Activated naive CD8-positive, alpha-beta T cell (primary cell): Measurements from ENCODE around the gene FAM78B.

Experiments
- H3K27ac Mint-ChIP-seq: one replicate; pipeline ENCODE4 v1.8.0; 2021; ENCODE audit warnings: mixed read lengths
- H3K27me3 Mint-ChIP-seq: one replicate; pipeline ENCODE4 v1.8.0; 2021; ENCODE audit warnings: mixed read lengths
- H3K36me3 Mint-ChIP-seq: one replicate; pipeline ENCODE4 v1.8.0; 2021; ENCODE audit warnings: mixed read lengths
- H3K4me1 Mint-ChIP-seq: one replicate; pipeline ENCODE4 v1.8.0; 2021; ENCODE audit warnings: low read depth, mixed read lengths
- H3K4me3 Mint-ChIP-seq: one replicate; pipeline ENCODE4 v1.8.0; 2021; ENCODE audit warnings: mild to moderate bottlenecking, mixed read lengths
- H3K9me3 Mint-ChIP-seq: one replicate; pipeline ENCODE4 v1.8.0; 2021; ENCODE audit warnings: low read depth, mixed read lengths

The FAM78B gene, protein sequence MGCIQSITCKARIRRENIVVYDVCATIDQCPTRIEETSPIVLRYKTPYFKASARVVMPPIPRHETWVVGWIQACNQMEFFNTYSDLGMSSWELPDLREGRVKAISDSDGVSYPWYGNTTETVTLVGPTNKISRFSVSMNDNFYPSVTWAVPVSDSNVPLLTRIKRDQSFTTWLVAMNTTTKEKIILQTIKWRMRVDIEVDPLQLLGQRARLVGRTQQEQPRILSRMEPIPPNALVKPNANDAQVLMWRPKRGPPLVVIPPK

GRCh38 chr1:166166698-166167571, at the start of gene FAM78B:
Gene FAM78B (minus strand): TSS chr1:166167001. CDS start chr1:166166248, 753 bp downstream.
- H3K36me3 Mint-ChIP-seq: no peaks in the 10 kb centered on the region
- H3K9me3 Mint-ChIP-seq: no peaks in the 10 kb centered on the region
- H3K27ac Mint-ChIP-seq: peak within 1 kb of the TSS; percentile 13
- peak within 1 kb of the TSS; percentile 83 for H3K4me3 Mint-ChIP-seq
- peaks cover 18% of the 10 kb centered on the region for H3K27me3 Mint-ChIP-seq
- H3K4me1 Mint-ChIP-seq: peaks cover 32% of the 10 kb centered on the region

DNA sequence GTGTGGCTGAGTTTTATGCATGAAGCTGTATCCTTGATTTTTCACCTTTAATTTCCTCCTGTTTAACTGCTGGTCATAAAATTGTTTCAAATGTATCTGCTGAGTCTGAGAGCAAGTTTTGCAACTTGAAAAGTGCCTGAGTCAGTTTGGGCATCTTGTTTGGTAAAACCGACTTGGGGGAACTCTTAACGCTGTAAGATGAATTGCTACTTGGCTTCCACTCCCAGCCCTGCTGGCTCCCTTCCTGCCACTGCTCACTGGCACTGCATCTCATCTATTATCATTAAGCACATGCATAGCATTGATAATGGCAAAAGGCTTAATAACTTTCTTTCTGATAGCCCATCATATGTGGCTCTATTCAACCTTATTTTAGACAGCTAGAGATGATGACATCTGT, 35.7 kb upstream of the FAM78B start:
- Mint-ChIP-seq H3K4me3 (no peak overlapping the region), H3K9me3 (no peaks in the 10 kb centered on the region), H3K27me3 (peaks cover 10% of the 10 kb centered on the region), H3K36me3 (no peaks in the 10 kb centered on the region), H3K27ac (no peak overlapping the region), H3K4me1 (no peaks in the 10 kb centered on the region)

- H3K27ac Mint-ChIP-seq: no peak overlapping the region
- H3K27me3 Mint-ChIP-seq: peaks cover 10% of the 10 kb centered on the region
- no peaks in the 10 kb centered on the region for H3K9me3 Mint-ChIP-seq
- no peaks in the 10 kb centered on the region for H3K36me3 Mint-ChIP-seq
- H3K4me1 Mint-ChIP-seq: no peaks in the 10 kb centered on the region
- no peak overlapping the region for H3K4me3 Mint-ChIP-seq
Measured at GRCh38 chr1:166200743-166201142, 33.9 kb upstream of the FAM78B start.

- Mint-ChIP-seq H3K4me1 (no peaks in the 10 kb centered on the region), H3K4me3 (no peak overlapping the region), H3K27ac (no peak overlapping the region), H3K27me3 (peaks cover 7% of the 10 kb centered on the region), H3K9me3 (no peaks in the 10 kb centered on the region), H3K36me3 (no peaks in the 10 kb centered on the region)
Measured at GRCh38 chr1:166197597-166197996, 30.8 kb upstream of the FAM78B start.

DNA sequence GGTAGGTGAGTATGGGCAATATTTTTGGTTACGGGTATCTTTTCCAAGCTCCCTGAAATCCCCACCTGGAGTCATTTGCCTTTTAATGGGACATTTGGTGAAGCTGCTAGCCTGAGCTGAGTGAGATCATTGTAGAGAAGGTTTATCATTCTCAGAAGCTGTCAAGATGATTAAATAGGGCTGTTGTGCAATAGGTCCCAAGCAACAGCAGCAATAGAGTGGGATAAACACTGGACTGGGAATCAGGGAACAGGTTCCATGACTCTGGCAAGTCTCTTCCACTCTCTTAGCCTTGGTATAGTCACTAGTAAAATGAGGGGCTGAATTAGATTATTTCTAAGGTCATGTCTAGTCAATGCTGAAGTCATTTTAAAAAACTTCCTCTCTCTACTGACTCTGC, 30.3 kb upstream of the FAM78B start:
- H3K4me1 Mint-ChIP-seq: no peaks in the 10 kb centered on the region
- peaks cover 4% of the 10 kb centered on the region for H3K27me3 Mint-ChIP-seq
- no peaks in the 10 kb centered on the region for H3K9me3 Mint-ChIP-seq
- H3K27ac Mint-ChIP-seq: no peak overlapping the region
- no peak overlapping the region for H3K4me3 Mint-ChIP-seq
- no peaks in the 10 kb centered on the region for H3K36me3 Mint-ChIP-seq

GRCh38 chr1:166193057-166193698, 26.4 kb upstream of the FAM78B start:
- Mint-ChIP-seq H3K27ac (no peak overlapping the region), H3K4me1 (no peaks in the 10 kb centered on the region), H3K36me3 (no peaks in the 10 kb centered on the region), H3K27me3 (peaks cover 3% of the 10 kb centered on the region), H3K4me3 (no peak overlapping the region), H3K9me3 (no peaks in the 10 kb centered on the region)

DNA sequence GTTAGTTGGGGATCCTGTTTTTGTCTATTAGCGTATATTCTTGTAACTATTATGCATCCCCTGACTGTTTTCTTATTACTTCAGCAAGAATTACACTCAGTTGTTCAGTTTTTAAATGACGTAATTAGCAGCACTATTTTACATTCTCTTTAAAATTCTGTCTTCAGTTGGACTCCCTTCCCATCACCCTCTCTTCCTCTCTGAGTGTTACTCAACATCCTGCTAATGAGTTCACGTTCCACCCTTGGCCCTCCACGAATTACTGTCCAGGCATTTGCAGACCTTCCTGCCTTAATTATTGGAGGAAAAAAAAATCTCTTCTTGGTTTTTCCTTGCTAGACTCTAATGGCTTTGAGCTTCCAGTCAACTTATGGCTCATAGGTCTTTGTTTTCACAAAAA, 23.6 kb upstream of the FAM78B start:
- H3K27me3 Mint-ChIP-seq: peaks cover 3% of the 10 kb centered on the region
- no peaks in the 10 kb centered on the region for H3K4me1 Mint-ChIP-seq
- no peak overlapping the region for H3K27ac Mint-ChIP-seq
- no peaks in the 10 kb centered on the region for H3K9me3 Mint-ChIP-seq
- no peaks in the 10 kb centered on the region for H3K36me3 Mint-ChIP-seq
- H3K4me3 Mint-ChIP-seq: no peak overlapping the region

DNA sequence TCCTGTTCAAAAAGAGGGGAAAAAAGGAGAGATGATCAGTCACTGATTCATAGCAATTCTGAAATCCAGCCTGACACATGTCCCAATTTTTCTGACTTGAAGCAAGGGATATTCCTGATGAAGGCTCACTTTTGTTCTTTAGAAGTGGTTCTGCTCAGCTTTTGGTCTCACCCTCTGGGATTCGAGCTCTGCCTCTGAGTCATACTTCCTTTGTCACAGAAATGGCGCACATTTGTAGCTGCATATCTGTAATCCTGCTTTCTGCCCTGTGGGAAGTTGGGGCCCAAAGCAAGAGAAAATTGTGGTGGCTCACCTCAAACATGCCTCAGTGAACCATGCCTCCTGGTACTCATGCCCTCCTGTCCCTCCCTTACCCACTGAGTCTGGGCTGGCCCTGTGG, 22.3 kb upstream of the FAM78B start:
- Mint-ChIP-seq H3K4me3 (no peak overlapping the region), H3K27me3 (peaks cover 6% of the 10 kb centered on the region), H3K4me1 (no peaks in the 10 kb centered on the region), H3K27ac (no peak overlapping the region), H3K36me3 (no peaks in the 10 kb centered on the region), H3K9me3 (no peaks in the 10 kb centered on the region)

- no peak overlapping the region for H3K4me3 Mint-ChIP-seq
- no peaks in the 10 kb centered on the region for H3K36me3 Mint-ChIP-seq
- H3K27me3 Mint-ChIP-seq: peaks cover 11% of the 10 kb centered on the region
- no peak overlapping the region for H3K27ac Mint-ChIP-seq
- H3K9me3 Mint-ChIP-seq: no peaks in the 10 kb centered on the region
- no peaks in the 10 kb centered on the region for H3K4me1 Mint-ChIP-seq
Measured at GRCh38 chr1:166185526-166185925, 18.7 kb upstream of the FAM78B start.

GRCh38 chr1:166184897-166185296, 18.1 kb upstream of the FAM78B start:
- Mint-ChIP-seq H3K4me1 (no peaks in the 10 kb centered on the region), H3K36me3 (no peaks in the 10 kb centered on the region), H3K27me3 (peaks cover 10% of the 10 kb centered on the region), H3K9me3 (no peaks in the 10 kb centered on the region), H3K27ac (no peak overlapping the region), H3K4me3 (no peak overlapping the region)

DNA sequence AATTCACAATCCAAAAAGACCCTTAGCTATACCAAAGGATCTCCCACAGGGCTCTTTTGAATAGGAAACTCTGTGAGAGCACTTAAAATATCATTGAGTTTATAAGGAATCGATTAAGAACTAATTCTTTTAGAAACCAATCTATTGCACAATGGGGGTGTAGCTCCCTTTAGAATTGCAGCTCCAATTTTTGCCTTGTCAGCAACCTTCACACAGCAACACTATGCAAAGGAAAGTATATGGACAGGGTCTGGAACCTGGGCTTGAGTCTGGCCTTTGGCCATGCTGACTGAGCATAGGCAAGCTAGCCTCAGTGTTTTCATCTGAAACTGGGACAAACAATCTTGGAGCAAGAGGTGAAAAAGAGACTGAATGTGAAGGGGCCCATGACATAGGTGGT, 17.2 kb upstream of the FAM78B start:
- peaks cover 10% of the 10 kb centered on the region for H3K27me3 Mint-ChIP-seq
- H3K36me3 Mint-ChIP-seq: no peaks in the 10 kb centered on the region
- H3K4me3 Mint-ChIP-seq: no peak overlapping the region
- no peak overlapping the region for H3K27ac Mint-ChIP-seq
- H3K9me3 Mint-ChIP-seq: no peaks in the 10 kb centered on the region
- no peaks in the 10 kb centered on the region for H3K4me1 Mint-ChIP-seq

DNA sequence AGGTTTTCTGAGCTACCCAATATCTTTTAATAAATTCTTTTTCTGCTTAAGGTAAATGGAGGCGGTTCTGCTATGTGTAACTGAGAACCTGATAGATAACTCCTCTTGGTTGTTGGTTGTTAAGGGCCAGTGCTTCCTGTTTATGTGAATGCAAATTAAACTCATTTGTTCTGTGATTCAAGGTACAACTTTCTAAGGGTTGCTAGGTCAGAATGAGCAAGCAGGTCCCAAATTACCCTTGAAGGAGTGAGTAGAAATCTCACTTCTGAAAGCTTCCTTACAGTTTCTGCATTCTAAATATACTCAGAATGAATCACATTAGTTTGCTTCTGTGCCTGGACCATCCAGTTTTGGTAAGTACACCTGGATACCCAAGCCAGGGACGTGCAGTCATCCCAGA, 15.5 kb upstream of the FAM78B start:
- no peaks in the 10 kb centered on the region for H3K36me3 Mint-ChIP-seq
- no peaks in the 10 kb centered on the region for H3K9me3 Mint-ChIP-seq
- no peak overlapping the region for H3K4me3 Mint-ChIP-seq
- H3K27ac Mint-ChIP-seq: no peak overlapping the region
- peaks cover 10% of the 10 kb centered on the region for H3K27me3 Mint-ChIP-seq
- no peaks in the 10 kb centered on the region for H3K4me1 Mint-ChIP-seq

DNA sequence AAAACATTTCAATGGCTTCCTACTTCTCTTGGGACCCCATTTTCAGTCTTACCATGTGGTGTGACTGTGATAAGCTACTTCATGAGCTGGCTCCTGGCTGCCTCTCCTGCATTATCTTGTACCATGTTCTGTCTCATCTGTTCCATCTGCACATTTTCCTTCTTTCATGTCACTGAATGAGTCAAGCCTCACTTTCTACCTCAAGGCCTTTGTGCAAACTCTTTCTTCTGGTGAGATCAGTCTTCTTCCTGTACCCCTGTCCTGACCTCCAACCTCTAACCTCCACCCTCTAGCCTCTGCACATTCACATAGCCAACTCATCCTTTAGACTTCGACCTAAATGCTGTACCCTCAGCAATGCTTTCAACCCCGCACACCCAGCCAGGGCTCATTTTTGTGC, 9.6 kb upstream of the FAM78B start:
- peak overlapping the region; percentile 6 for H3K27ac Mint-ChIP-seq
- H3K4me3 Mint-ChIP-seq: no peak overlapping the region
- no peaks in the 10 kb centered on the region for H3K4me1 Mint-ChIP-seq
- H3K27me3 Mint-ChIP-seq: peaks cover 4% of the 10 kb centered on the region
- no peaks in the 10 kb centered on the region for H3K9me3 Mint-ChIP-seq
- no peaks in the 10 kb centered on the region for H3K36me3 Mint-ChIP-seq

DNA sequence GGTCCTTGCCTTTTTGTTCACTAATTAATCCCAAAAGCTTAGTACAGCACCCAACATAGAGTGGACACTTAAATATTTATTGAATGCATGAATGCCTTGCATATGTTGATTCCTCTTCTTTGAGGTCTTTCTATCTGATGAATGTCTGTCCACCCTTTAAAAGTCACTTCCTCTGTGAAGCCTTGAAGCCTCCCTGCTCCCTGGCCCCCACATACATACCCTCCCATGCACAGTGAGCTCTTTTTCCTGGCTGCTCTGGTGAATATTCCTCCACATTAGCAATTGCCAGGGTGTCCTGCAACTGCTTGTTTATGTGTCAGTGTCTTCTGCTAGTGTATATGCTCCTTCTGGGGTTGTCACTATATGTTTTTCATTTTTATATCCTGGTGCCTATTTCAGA, 8.2 kb upstream of the FAM78B start:
- H3K4me1 Mint-ChIP-seq: peaks cover 8% of the 10 kb centered on the region
- no peak overlapping the region for H3K4me3 Mint-ChIP-seq
- H3K9me3 Mint-ChIP-seq: no peaks in the 10 kb centered on the region
- H3K36me3 Mint-ChIP-seq: no peaks in the 10 kb centered on the region
- H3K27me3 Mint-ChIP-seq: peaks cover 7% of the 10 kb centered on the region
- no peak overlapping the region for H3K27ac Mint-ChIP-seq

DNA sequence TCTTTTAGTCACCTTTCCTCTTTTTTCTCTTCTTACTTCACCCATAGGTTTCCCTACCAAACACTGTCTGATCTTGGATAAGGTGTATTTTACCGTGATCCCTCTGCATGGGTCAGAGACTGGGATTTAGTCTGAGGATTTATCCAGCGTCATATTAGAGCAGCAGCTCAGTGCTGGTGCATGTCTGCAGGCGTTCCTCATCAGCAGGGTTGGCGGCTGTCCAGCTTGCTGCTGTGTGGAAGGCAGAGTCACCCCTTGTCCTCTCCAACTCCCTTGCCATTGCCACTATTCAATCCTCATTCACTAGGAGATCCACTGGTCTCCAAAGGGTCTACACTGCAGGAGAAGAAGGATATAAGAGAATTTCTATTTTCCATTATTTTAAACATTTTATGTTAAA, 7.3 kb upstream of the FAM78B start:
- Mint-ChIP-seq H3K4me3 (no peak overlapping the region), H3K27ac (no peak overlapping the region), H3K9me3 (no peaks in the 10 kb centered on the region), H3K4me1 (peaks cover 11% of the 10 kb centered on the region), H3K27me3 (peaks cover 9% of the 10 kb centered on the region), H3K36me3 (no peaks in the 10 kb centered on the region)
